ENCODE data around the gene PRRC2B. TPM values are rescaled to one million over a fixed set of nuclear protein-coding genes. Genes with fewer than 3 reads are reported as not detected.

Gene PRRC2B
- total RNA-seq, 1 experiment from 2014 or later: 200 TPM

Other genes starting within 250 kb of the PRRC2B start
- gene FAM78A, start 117.6 kb upstream of the PRRC2B start, total RNA-seq (2021; ENCODE audit: unreplicated experiment): 0.59 TPM
- gene PLPP7, start 104.4 kb upstream of the PRRC2B start, total RNA-seq (2021; ENCODE audit: unreplicated experiment): 3.3 TPM
- gene POMT1, start 108.8 kb downstream of the PRRC2B start, total RNA-seq (2021; ENCODE audit: unreplicated experiment): 58.0 TPM
- 30.2 TPM for gene UCK1, start 137.2 kb downstream of the PRRC2B start, total RNA-seq (2021; ENCODE audit: unreplicated experiment)
- gene PRRT1B, start 151.4 kb downstream of the PRRC2B start, total RNA-seq (2021; ENCODE audit: unreplicated experiment): 1.1 TPM

All from Panc1 (cell line).